Right lobe of liver (tissue), 4 donors: ENCODE results near the gene SLC9A5.

Experiments used
- CTCF ChIP-seq, 4 donors: fragments of 200-600 bp in 3 of 4; fragments of 450-650 bp in 1 of 4; IDR thresholded peaks; one replicate each; pipeline versions ENCODE4 v1.5.1 to v1.8.0; 2016 to 2022; ENCODE audit warnings: antibody characterized with exemption in 4 of 4, mild to moderate bottlenecking in 2 of 4
- POLR2A ChIP-seq: fragments of 450-650 bp; IDR thresholded peaks from one replicate; pipeline ENCODE4 v1.6.1; 2017; ENCODE audit warnings: antibody characterized with exemption, mild to moderate bottlenecking
- donor health status: DM: no; HTN: no; CAD: no.
- donor health status: DM: no; HTN: no; CAD: no.
- donor health status: DM: no; HTN: yes; CAD: no.

GRCh38 chr16:67291461-67291860 lies 42.7 kb downstream of the SLC9A5 start:
- TF ChIP-seq POLR2A = no peak
- TF ChIP-seq CTCF (IDR thresholded peaks at IDR 0.05) = no peak
